Loucy (cell line): ENCODE measurements around the gene FFAR3.

ENCODE experiments used
- H2AFZ ChIP-seq: fragments of 200-600 bp; sonication (generic); 2 replicates; pipeline ENCODE4 v1.6.0; 2016; ENCODE audit warnings: antibody characterized with exemption, mild to moderate bottlenecking, low read length, moderate library complexity
- H3F3A ChIP-seq: fragments of 200-600 bp; 2 replicates; pipeline ENCODE4 v1.6.0; 2016; ENCODE audit warnings: antibody characterized with exemption, low read depth, mild to moderate bottlenecking
- H3K27me3 ChIP-seq: fragments of 200-600 bp; sonication (generic); 2 replicates; pipeline ENCODE4 v1.6.1; 2014; ENCODE audit warnings: low read length, mild to moderate bottlenecking; ENCODE audit not compliant: insufficient read depth, poor library complexity, severe bottlenecking
- H3K36me3 ChIP-seq: fragments of 200-600 bp; sonication (generic); 2 replicates; pipeline ENCODE4 v1.6.1; 2016; ENCODE audit warnings: low read length; ENCODE audit not compliant: insufficient read depth
- H3K4me1 ChIP-seq: fragments of 200-600 bp; sonication (generic); 2 replicates; pipeline ENCODE4 v1.5.1; 2014; ENCODE audit warnings: low read length, mild to moderate bottlenecking; ENCODE audit not compliant: insufficient read depth, poor library complexity, severe bottlenecking
- H3K4me2 ChIP-seq: fragments of 200-600 bp; sonication (generic); 2 replicates; pipeline ENCODE4 v1.6.0; 2014; ENCODE audit warnings: antibody characterized with exemption, low read length, low read depth, mild to moderate bottlenecking; ENCODE audit not compliant: poor library complexity, severe bottlenecking
- H3K4me3 ChIP-seq: fragments of 200-600 bp; sonication (generic); 2 replicates; pipeline ENCODE4 v1.5.1; 2014; ENCODE audit warnings: low read length, mild to moderate bottlenecking, mixed read lengths; ENCODE audit not compliant: poor library complexity, severe bottlenecking
- H3K79me2 ChIP-seq: fragments of 200-600 bp; sonication (generic); 2 replicates; pipeline ENCODE4 v1.6.1; 2014; ENCODE audit warnings: low read length; ENCODE audit not compliant: insufficient read depth
- H3K9ac ChIP-seq: fragments of 200-600 bp; sonication (generic); 2 replicates; pipeline ENCODE4 v1.6.0; 2014; ENCODE audit warnings: mild to moderate bottlenecking, low read depth, low read length, moderate library complexity; ENCODE audit not compliant: poor library complexity, severe bottlenecking
- H3K9me2 ChIP-seq: fragments of 200-600 bp; sonication (generic); replicated peaks from 2 replicates; pipeline ENCODE4 v1.6.1; 2016; ENCODE audit warnings: low read depth, low read length, mixed read lengths
- H3K9me3 ChIP-seq: fragments of 200-600 bp; sonication (generic); 2 replicates; pipeline ENCODE4 v1.6.1; 2014; ENCODE audit warnings: mild to moderate bottlenecking, antibody characterized with exemption, low read length, low read depth; ENCODE audit not compliant: insufficient read depth
- H4K20me1 ChIP-seq: fragments of 200-600 bp; sonication (generic); 2 replicates; pipeline ENCODE4 v1.6.0; 2014; ENCODE audit warnings: antibody characterized with exemption, low read length, mild to moderate bottlenecking; ENCODE audit not compliant: insufficient read depth, poor library complexity, severe bottlenecking
- CTCF ChIP-seq: fragments of 200-600 bp; sonication (generic); conservative IDR thresholded peaks from 2 replicates; pipeline ENCODE4 v1.5.1; 2014; ENCODE audit warnings: mild to moderate bottlenecking, antibody characterized with exemption, low read length
- EZH2phosphoT487 ChIP-seq: fragments of 200-600 bp; IDR thresholded peaks from 2 replicates; pipeline ENCODE4 v1.6.1; 2018; ENCODE audit warnings: antibody characterized with exemption, mild to moderate bottlenecking, moderate library complexity, borderline replicate concordance

Gene FFAR3

GRCh38 chr19:35379992-35380391, 21.7 kb downstream of the FFAR3 start:
- Histone ChIP-seq H3F3A (no peaks in the 10 kb centered on the region), H2AFZ (no peak overlapping the region), H3K4me1 (peaks cover 6% of the 10 kb centered on the region), H3K4me3 (no peak overlapping the region), H3K9me2 (no peaks in the 10 kb centered on the region), H3K27me3 (no peaks in the 10 kb centered on the region), H3K9me3 (peaks cover 3% of the 10 kb centered on the region; the same call in 1 of the 2 replicates), H3K79me2 (no peaks in the 10 kb centered on the region), H3K36me3 (no peaks in the 10 kb centered on the region), H4K20me1 (no peaks in the 10 kb centered on the region), H3K4me2 (no peak overlapping the region), H3K9ac (no peak overlapping the region)
- TF ChIP-seq EZH2phosphoT487 = no peak
- TF ChIP-seq CTCF = no peak

GRCh38 chr19:35380450-35381124, 22.3 kb downstream of the FFAR3 start:
- no peak for TF ChIP-seq EZH2phosphoT487
- no peak for TF ChIP-seq CTCF
- Histone ChIP-seq H4K20me1 (no peaks in the 10 kb centered on the region), H3K27me3 (no peaks in the 10 kb centered on the region), H3F3A (no peaks in the 10 kb centered on the region), H3K4me1 (peaks cover 5% of the 10 kb centered on the region), H3K79me2 (no peaks in the 10 kb centered on the region), H3K4me2 (no peak overlapping the region), H3K9me3 (peaks cover 6% of the 10 kb centered on the region; the same call in 1 of the 2 replicates), H3K9me2 (no peaks in the 10 kb centered on the region), H3K36me3 (no peaks in the 10 kb centered on the region), H3K9ac (no peak overlapping the region), H2AFZ (no peak overlapping the region), H3K4me3 (no peak overlapping the region)

GRCh38 chr19:35381318-35381717, 23.1 kb downstream of the FFAR3 start:
- TF ChIP-seq EZH2phosphoT487 (no peak), CTCF (no peak)
- Histone ChIP-seq H3K36me3 (no peaks in the 10 kb centered on the region), H3K9me2 (no peaks in the 10 kb centered on the region), H3K4me1 (no peaks in the 10 kb centered on the region), H3K27me3 (no peaks in the 10 kb centered on the region), H3K9ac (no peak overlapping the region), H3K9me3 (peaks cover 6% of the 10 kb centered on the region; the same call in 1 of the 2 replicates), H3K4me3 (no peak overlapping the region), H3K4me2 (no peak overlapping the region), H2AFZ (no peak overlapping the region), H4K20me1 (no peaks in the 10 kb centered on the region), H3F3A (no peaks in the 10 kb centered on the region), H3K79me2 (no peaks in the 10 kb centered on the region)
